HEK293 (cell line): ENCODE results near the gene GLTPD2.

Experiments
- SP3 ChIP-seq: fragments of 450-650 bp; formaldehyde crosslinking; IDR thresholded peaks from 2 replicates; pipeline ENCODE4 v1.5.1; 2016; ENCODE audit warnings: missing biosample characterization, missing genetic modification characterization
- TCF7L2 ChIP-seq: IDR thresholded peaks from 2 replicates; pipeline ENCODE4 v1.6.1; 2011; ENCODE audit warnings: low read depth, mild to moderate bottlenecking, inconsistent platforms, low read length, moderate library complexity, borderline replicate concordance
- ZBTB1 ChIP-seq: fragments of 450-650 bp; formaldehyde crosslinking; IDR thresholded peaks from 2 replicates; pipeline ENCODE4 v1.5.1; 2016; ENCODE audit warnings: missing biosample characterization, missing genetic modification characterization
- ZNF24 ChIP-seq: fragments of 450-650 bp; formaldehyde crosslinking; IDR thresholded peaks from 2 replicates; pipeline ENCODE4 v1.5.1; 2016; ENCODE audit warnings: missing biosample characterization, missing genetic modification characterization
- ZNF433 ChIP-seq: fragments of 450-650 bp; formaldehyde crosslinking; IDR thresholded peaks from 2 replicates; pipeline ENCODE4 v1.5.1; 2016; ENCODE audit warnings: missing biosample characterization, missing genetic modification characterization, low read depth
- ZNF624 ChIP-seq: fragments of 450-650 bp; formaldehyde crosslinking; IDR thresholded peaks from 2 replicates; pipeline ENCODE4 v1.5.1; 2017; ENCODE audit warnings: missing biosample characterization, missing genetic modification characterization
- ZSCAN23 ChIP-seq: fragments of 450-650 bp; formaldehyde crosslinking; IDR thresholded peaks from 2 replicates; pipeline ENCODE4 v1.5.1; 2016; ENCODE audit warnings: missing biosample characterization, missing genetic modification characterization
- TF ChIP-seq, protein P1 (sequence below): fragments of 450-650 bp; formaldehyde crosslinking; IDR thresholded peaks from 2 replicates; pipeline ENCODE4 v1.5.1; 2016; ENCODE audit warnings: missing biosample characterization, missing genetic modification characterization
- TF ChIP-seq, protein P2 (sequence below): fragments of 450-650 bp; formaldehyde crosslinking; IDR thresholded peaks from 2 replicates; pipeline ENCODE4 v1.5.1; 2016; ENCODE audit warnings: missing biosample characterization, missing genetic modification characterization

DNA sequence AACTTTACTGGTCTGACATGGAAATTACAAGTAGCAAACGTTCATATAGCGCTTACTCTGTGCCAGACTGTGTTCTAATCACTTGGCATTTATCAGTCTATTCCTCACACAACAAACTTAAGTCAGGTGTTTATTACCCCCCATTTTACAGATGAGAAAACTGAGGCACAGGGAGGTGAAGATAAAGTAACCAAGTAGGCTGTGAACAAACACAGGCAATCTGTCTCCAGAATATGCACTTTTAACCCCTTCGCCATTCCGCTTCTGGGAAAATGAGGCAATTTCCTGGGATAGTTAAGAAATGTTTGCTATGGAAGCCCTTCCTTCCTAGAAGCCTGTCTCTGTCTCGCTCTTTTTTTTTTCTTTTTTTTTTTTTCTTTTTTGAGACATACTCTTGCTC, 36.8 kb upstream of the GLTPD2 start:
- TF ChIP-seq ZNF624 (no peak), SP3 (no peak), ZBTB1 (no peak), TCF7L2 (no peak), ZNF24 (no peak), ZNF433 (tag by site-specific recombination) (no peak), ZSCAN23 (tag by site-specific recombination) (no peak)
- TF ChIP-seq, protein P1, sequence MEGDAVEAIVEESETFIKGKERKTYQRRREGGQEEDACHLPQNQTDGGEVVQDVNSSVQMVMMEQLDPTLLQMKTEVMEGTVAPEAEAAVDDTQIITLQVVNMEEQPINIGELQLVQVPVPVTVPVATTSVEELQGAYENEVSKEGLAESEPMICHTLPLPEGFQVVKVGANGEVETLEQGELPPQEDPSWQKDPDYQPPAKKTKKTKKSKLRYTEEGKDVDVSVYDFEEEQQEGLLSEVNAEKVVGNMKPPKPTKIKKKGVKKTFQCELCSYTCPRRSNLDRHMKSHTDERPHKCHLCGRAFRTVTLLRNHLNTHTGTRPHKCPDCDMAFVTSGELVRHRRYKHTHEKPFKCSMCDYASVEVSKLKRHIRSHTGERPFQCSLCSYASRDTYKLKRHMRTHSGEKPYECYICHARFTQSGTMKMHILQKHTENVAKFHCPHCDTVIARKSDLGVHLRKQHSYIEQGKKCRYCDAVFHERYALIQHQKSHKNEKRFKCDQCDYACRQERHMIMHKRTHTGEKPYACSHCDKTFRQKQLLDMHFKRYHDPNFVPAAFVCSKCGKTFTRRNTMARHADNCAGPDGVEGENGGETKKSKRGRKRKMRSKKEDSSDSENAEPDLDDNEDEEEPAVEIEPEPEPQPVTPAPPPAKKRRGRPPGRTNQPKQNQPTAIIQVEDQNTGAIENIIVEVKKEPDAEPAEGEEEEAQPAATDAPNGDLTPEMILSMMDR (tag by site-specific recombination) = no peak
- TF ChIP-seq, protein P2, sequence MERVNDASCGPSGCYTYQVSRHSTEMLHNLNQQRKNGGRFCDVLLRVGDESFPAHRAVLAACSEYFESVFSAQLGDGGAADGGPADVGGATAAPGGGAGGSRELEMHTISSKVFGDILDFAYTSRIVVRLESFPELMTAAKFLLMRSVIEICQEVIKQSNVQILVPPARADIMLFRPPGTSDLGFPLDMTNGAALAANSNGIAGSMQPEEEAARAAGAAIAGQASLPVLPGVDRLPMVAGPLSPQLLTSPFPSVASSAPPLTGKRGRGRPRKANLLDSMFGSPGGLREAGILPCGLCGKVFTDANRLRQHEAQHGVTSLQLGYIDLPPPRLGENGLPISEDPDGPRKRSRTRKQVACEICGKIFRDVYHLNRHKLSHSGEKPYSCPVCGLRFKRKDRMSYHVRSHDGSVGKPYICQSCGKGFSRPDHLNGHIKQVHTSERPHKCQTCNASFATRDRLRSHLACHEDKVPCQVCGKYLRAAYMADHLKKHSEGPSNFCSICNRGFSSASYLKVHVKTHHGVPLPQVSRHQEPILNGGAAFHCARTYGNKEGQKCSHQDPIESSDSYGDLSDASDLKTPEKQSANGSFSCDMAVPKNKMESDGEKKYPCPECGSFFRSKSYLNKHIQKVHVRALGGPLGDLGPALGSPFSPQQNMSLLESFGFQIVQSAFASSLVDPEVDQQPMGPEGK (tag by site-specific recombination) = no peak
